DOHH2 (cell line): ENCODE results near the gene TFDP1.

ENCODE experiments used
- CTCF ChIP-seq: fragments of 200-600 bp; sonication (generic); IDR thresholded peaks from one replicate; pipeline ENCODE4 v1.5.1; 2014; ENCODE audit warnings: antibody characterized with exemption, mild to moderate bottlenecking, low read depth, low read length; ENCODE audit not compliant: poor library complexity, severe bottlenecking
- EZH2phosphoT487 ChIP-seq: fragments of 200-600 bp; sonication (generic); IDR thresholded peaks from 2 replicates; pipeline ENCODE4 v1.6.1; 2017; ENCODE audit warnings: borderline replicate concordance, mild to moderate bottlenecking, antibody characterized with exemption, low read length, moderate library complexity, mixed read lengths

- no peak for TF ChIP-seq CTCF
- no peak for TF ChIP-seq EZH2phosphoT487
Measured at GRCh38 chr13:113547238-113547971, 37.1 kb upstream of the TFDP1 start.
